OCI-LY7 (cell line): ENCODE data around the gene PRMT1.

ENCODE experiments used
- EZH2phosphoT487 ChIP-seq: fragments of 200-600 bp; sonication (generic); IDR thresholded peaks from 2 replicates; pipeline ENCODE4 v1.6.1; 2018; ENCODE audit warnings: low read depth, borderline replicate concordance, mild to moderate bottlenecking, mixed run types, antibody characterized with exemption, low read length, moderate library complexity, mixed read lengths
- TF ChIP-seq, protein P1 (sequence below): fragments of 200-600 bp; sonication (generic); conservative IDR thresholded peaks from 2 replicates; pipeline ENCODE4 v1.5.1; 2014; ENCODE audit warnings: mild to moderate bottlenecking, antibody characterized with exemption, low read length, moderate library complexity, mixed read lengths

DNA sequence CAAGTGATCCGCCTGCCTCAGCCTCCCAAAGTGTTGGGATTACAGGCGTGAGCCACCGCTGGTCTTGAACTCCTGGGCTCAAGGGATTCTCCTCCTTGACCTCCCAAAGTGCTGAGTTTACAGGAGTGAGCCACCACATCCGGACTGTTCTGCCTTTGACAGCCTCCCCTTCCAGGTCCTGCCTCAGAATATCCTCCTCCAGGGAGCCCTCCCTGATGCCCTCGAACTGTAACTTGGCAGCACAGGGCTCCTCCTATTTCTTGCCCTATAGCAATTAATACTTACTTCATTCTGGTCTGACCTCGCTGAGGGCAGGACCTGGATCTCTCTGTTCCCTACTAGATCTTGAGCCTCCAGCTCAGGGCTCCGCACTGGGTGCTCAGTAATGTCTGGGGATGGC is 19.8 kb downstream of the PRMT1 start:
- TF ChIP-seq, protein P1, sequence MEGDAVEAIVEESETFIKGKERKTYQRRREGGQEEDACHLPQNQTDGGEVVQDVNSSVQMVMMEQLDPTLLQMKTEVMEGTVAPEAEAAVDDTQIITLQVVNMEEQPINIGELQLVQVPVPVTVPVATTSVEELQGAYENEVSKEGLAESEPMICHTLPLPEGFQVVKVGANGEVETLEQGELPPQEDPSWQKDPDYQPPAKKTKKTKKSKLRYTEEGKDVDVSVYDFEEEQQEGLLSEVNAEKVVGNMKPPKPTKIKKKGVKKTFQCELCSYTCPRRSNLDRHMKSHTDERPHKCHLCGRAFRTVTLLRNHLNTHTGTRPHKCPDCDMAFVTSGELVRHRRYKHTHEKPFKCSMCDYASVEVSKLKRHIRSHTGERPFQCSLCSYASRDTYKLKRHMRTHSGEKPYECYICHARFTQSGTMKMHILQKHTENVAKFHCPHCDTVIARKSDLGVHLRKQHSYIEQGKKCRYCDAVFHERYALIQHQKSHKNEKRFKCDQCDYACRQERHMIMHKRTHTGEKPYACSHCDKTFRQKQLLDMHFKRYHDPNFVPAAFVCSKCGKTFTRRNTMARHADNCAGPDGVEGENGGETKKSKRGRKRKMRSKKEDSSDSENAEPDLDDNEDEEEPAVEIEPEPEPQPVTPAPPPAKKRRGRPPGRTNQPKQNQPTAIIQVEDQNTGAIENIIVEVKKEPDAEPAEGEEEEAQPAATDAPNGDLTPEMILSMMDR = no peak
- no peak for TF ChIP-seq EZH2phosphoT487
